ENCODE results near the gene IRAK2.

The IRAK2 gene

DNA sequence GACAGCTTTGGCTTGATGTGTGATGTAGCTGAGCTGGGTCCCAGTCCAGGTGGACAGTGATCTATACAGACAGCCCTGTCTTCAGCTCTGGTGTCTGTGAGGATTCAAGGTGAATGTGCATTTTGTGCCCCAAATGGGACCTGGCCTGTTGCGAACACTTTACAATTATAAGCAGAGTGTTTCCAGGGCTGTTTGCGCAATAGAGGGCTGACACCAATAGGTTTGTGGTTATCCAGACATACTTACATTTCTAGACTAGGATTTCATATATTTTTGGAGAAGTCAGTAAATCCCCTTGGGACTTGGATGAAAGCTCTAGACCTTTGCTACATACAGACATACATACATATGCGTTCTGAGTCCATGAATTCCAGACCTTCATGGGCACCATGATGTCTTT lies 79.3 kb downstream of the IRAK2 start:
- TF ChIP-seq ZFP3 (CRISPR knock-in tag; IDR thresholded peaks at IDR 0.05) (no peak), ZNF8 (CRISPR knock-in tag; IDR thresholded peaks at IDR 0.05) (no peak), GLIS3 (CRISPR knock-in tag; IDR thresholded peaks at IDR 0.05) (no peak), SNAI2 (CRISPR knock-in tag; IDR thresholded peaks at IDR 0.05) (no peak), TCF4 (CRISPR knock-in tag; IDR thresholded peaks at IDR 0.05; ENCODE audit: borderline replicate concordance) (no peak), TOX (CRISPR knock-in tag; IDR thresholded peaks at IDR 0.05; ENCODE audit: borderline replicate concordance) (no peak), RARB (CRISPR knock-in tag; IDR thresholded peaks at IDR 0.05) (no peak), PPARA (CRISPR knock-in tag; IDR thresholded peaks at IDR 0.05; ENCODE audit: borderline replicate concordance) (no peak), ESRRG (CRISPR knock-in tag; IDR thresholded peaks at IDR 0.05) (no peak)
- TF ChIP-seq, protein P1, sequence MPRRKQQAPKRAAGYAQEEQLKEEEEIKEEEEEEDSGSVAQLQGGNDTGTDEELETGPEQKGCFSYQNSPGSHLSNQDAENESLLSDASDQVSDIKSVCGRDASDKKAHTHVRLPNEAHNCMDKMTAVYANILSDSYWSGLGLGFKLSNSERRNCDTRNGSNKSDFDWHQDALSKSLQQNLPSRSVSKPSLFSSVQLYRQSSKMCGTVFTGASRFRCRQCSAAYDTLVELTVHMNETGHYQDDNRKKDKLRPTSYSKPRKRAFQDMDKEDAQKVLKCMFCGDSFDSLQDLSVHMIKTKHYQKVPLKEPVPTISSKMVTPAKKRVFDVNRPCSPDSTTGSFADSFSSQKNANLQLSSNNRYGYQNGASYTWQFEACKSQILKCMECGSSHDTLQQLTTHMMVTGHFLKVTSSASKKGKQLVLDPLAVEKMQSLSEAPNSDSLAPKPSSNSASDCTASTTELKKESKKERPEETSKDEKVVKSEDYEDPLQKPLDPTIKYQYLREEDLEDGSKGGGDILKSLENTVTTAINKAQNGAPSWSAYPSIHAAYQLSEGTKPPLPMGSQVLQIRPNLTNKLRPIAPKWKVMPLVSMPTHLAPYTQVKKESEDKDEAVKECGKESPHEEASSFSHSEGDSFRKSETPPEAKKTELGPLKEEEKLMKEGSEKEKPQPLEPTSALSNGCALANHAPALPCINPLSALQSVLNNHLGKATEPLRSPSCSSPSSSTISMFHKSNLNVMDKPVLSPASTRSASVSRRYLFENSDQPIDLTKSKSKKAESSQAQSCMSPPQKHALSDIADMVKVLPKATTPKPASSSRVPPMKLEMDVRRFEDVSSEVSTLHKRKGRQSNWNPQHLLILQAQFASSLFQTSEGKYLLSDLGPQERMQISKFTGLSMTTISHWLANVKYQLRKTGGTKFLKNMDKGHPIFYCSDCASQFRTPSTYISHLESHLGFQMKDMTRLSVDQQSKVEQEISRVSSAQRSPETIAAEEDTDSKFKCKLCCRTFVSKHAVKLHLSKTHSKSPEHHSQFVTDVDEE (CRISPR knock-in tag; IDR thresholded peaks at IDR 0.05), result no peak
- TF ChIP-seq, protein P2, sequence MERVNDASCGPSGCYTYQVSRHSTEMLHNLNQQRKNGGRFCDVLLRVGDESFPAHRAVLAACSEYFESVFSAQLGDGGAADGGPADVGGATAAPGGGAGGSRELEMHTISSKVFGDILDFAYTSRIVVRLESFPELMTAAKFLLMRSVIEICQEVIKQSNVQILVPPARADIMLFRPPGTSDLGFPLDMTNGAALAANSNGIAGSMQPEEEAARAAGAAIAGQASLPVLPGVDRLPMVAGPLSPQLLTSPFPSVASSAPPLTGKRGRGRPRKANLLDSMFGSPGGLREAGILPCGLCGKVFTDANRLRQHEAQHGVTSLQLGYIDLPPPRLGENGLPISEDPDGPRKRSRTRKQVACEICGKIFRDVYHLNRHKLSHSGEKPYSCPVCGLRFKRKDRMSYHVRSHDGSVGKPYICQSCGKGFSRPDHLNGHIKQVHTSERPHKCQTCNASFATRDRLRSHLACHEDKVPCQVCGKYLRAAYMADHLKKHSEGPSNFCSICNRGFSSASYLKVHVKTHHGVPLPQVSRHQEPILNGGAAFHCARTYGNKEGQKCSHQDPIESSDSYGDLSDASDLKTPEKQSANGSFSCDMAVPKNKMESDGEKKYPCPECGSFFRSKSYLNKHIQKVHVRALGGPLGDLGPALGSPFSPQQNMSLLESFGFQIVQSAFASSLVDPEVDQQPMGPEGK (CRISPR knock-in tag; IDR thresholded peaks at IDR 0.05; ENCODE audit: borderline replicate concordance), result no peak
- TF ChIP-seq, protein P3, sequence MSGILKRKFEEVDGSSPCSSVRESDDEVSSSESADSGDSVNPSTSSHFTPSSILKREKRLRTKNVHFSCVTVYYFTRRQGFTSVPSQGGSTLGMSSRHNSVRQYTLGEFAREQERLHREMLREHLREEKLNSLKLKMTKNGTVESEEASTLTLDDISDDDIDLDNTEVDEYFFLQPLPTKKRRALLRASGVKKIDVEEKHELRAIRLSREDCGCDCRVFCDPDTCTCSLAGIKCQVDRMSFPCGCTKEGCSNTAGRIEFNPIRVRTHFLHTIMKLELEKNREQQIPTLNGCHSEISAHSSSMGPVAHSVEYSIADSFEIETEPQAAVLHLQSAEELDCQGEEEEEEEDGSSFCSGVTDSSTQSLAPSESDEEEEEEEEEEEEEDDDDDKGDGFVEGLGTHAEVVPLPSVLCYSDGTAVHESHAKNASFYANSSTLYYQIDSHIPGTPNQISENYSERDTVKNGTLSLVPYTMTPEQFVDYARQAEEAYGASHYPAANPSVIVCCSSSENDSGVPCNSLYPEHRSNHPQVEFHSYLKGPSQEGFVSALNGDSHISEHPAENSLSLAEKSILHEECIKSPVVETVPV (CRISPR knock-in tag; IDR thresholded peaks at IDR 0.05), result no peak
- TF ChIP-seq, protein P4, sequence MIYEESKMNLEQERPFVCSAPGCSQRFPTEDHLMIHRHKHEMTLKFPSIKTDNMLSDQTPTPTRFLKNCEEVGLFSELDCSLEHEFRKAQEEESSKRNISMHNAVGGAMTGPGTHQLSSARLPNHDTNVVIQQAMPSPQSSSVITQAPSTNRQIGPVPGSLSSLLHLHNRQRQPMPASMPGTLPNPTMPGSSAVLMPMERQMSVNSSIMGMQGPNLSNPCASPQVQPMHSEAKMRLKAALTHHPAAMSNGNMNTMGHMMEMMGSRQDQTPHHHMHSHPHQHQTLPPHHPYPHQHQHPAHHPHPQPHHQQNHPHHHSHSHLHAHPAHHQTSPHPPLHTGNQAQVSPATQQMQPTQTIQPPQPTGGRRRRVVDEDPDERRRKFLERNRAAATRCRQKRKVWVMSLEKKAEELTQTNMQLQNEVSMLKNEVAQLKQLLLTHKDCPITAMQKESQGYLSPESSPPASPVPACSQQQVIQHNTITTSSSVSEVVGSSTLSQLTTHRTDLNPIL (CRISPR knock-in tag; IDR thresholded peaks at IDR 0.05; ENCODE audit: low read depth), result no peak
- no peak for ATAC-seq

DNA sequence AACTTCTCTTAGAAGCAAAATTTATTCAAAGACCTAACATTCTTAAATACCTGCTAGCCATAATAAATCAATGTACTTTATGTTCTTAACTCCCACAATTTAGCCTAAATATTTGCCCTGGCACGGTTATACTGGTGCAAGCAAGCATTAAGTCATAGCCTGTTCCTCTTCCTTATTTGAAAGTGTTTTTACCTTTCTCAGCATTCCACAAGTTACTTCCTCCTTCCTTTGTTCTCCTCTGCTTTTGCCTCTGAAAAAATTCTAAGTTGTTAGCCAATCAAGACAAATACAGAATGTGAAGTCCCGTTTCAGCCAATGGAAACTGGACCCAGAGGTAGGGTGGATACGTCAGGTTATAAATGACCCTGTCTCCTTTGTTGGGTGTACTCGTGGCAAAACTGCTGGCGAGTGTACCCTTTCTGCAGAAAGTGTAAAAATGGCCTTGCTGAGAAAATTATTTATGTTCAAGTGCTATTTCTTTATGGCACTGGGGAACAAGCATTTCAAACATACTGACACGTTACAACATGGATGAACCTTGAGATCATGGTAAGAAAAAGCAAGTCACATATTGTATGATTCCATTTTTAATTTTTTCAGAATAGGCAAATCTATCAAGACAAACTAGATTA lies 80.5 kb downstream of the IRAK2 start:
- ATAC-seq, result no peak
- TF ChIP-seq, protein P5, sequence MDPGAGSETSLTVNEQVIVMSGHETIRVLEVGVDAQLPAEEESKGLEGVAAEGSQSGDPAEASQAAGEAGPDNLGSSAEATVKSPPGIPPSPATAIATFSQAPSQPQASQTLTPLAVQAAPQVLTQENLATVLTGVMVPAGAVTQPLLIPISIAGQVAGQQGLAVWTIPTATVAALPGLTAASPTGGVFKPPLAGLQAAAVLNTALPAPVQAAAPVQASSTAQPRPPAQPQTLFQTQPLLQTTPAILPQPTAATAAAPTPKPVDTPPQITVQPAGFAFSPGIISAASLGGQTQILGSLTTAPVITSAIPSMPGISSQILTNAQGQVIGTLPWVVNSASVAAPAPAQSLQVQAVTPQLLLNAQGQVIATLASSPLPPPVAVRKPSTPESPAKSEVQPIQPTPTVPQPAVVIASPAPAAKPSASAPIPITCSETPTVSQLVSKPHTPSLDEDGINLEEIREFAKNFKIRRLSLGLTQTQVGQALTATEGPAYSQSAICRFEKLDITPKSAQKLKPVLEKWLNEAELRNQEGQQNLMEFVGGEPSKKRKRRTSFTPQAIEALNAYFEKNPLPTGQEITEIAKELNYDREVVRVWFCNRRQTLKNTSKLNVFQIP (CRISPR knock-in tag; IDR thresholded peaks at IDR 0.05; ENCODE audit: borderline replicate concordance, low read depth), result no peak
- TF ChIP-seq ESRRG (CRISPR knock-in tag; IDR thresholded peaks at IDR 0.05), result no peak
- no peak for TF ChIP-seq PPARA (CRISPR knock-in tag; IDR thresholded peaks at IDR 0.05; ENCODE audit: borderline replicate concordance)
- TF ChIP-seq CSDC2 (CRISPR knock-in tag; IDR thresholded peaks at IDR 0.05), result no peak
- TF ChIP-seq, protein P3 (CRISPR knock-in tag; IDR thresholded peaks at IDR 0.05), result no peak
- no peak for TF ChIP-seq OSR1 (CRISPR knock-in tag; IDR thresholded peaks at IDR 0.05)
- TF ChIP-seq, protein P2 (CRISPR knock-in tag; IDR thresholded peaks at IDR 0.05; ENCODE audit: borderline replicate concordance), result no peak
- TF ChIP-seq ZNF70 (CRISPR knock-in tag; IDR thresholded peaks at IDR 0.05), result no peak
- no peak for TF ChIP-seq ZNF8 (CRISPR knock-in tag; IDR thresholded peaks at IDR 0.05)
- no peak for TF ChIP-seq ARNTL (CRISPR knock-in tag; IDR thresholded peaks at IDR 0.05; ENCODE audit: borderline replicate concordance, low read depth)
- no peak for TF ChIP-seq ZNF565 (CRISPR knock-in tag; conservative IDR thresholded peaks at IDR 0.05; ENCODE audit: low read depth)
- TF ChIP-seq, protein P4 (CRISPR knock-in tag; IDR thresholded peaks at IDR 0.05; ENCODE audit: low read depth), result no peak
- TF ChIP-seq, protein P1 (CRISPR knock-in tag; IDR thresholded peaks at IDR 0.05), result no peak
- TF ChIP-seq ISL1 (CRISPR knock-in tag; IDR thresholded peaks at IDR 0.05), result no peak
- TF ChIP-seq TCF4 (CRISPR knock-in tag; IDR thresholded peaks at IDR 0.05; ENCODE audit: borderline replicate concordance), result no peak
- TF ChIP-seq ZFP3 (CRISPR knock-in tag; IDR thresholded peaks at IDR 0.05), result no peak
- TF ChIP-seq TOX (CRISPR knock-in tag; IDR thresholded peaks at IDR 0.05; ENCODE audit: borderline replicate concordance), result no peak
- no peak for TF ChIP-seq SNAI2 (CRISPR knock-in tag; IDR thresholded peaks at IDR 0.05)

All from SK-N-SH treated with all-trans-retinoic acid at 6 μM for 48 hours (cell line).